HG03442 (cell line): ENCODE measurements around the gene DBX2.
"Not testable (repeated sequence)": the region's sequence is repeated elsewhere in the genome, so short reads cannot be mapped to it uniquely, and the experiment has no call there.

ENCODE experiments used
- ATAC-seq: cut with Tn5 transposase; IDR thresholded peaks from one replicate; pipeline ENCODE4 v1.9.1; 2021; ENCODE audit warnings: mild to moderate bottlenecking, moderate library complexity; ENCODE audit not compliant: unreplicated experiment

Gene DBX2

DNA sequence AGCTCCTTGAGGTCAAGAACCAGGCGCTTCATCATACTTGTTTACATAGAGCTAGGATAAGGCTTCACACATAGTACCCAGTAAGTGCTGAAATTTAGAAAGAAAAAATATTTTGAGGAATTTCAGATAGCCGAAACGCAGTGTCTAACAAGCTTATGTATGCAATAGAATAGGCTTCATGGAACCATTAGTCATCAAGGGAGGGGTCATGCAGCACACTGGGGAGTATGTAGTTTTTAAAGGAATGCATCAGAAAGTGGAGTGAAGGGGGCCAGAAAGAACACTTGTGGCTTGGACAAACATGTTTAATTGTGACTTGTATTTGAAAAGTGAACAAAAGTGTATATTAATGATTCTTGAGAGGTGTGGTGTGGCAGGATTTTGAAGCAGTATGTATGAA, 38.1 kb downstream of the DBX2 start:
- ATAC-seq, result no peak

DNA sequence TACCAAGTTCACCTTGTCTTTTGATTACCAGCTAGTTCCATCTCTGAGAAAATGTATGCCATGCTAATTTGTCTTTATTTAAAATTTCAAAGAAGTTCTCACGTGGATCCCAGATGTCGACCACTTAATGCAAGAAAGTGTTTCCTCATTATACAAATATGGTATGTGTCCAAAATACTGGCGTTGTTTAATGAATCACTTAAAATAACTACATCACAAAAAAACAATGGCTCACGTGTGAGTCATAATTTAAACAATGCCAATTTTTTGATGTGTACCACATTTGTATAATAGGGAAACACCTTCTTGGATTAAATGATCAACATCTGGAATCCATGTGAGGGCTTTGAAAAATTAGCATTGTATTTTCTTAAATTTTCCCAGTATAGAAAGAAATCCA, 40.8 kb downstream of the DBX2 start:
- no peak for ATAC-seq

DNA sequence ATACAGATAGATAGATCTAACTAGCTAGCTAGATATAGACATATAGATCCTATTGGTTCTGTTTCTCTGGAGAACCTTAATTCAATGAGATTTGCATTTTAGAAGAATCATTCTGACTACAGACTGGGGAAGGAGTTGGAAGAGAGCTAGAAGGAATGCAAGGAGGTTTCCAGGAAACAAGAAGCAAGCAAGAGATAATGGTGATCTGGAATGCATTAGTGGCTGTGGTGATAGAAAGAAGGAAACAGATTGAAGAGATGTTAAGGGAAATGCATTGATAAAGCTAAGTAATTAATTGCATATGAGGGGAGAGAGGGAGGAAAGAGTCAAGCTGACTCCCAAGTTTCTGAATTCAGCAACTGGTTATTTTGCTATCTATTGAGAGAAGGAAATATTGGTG, 42.7 kb downstream of the DBX2 start:
- ATAC-seq, result no peak

DNA sequence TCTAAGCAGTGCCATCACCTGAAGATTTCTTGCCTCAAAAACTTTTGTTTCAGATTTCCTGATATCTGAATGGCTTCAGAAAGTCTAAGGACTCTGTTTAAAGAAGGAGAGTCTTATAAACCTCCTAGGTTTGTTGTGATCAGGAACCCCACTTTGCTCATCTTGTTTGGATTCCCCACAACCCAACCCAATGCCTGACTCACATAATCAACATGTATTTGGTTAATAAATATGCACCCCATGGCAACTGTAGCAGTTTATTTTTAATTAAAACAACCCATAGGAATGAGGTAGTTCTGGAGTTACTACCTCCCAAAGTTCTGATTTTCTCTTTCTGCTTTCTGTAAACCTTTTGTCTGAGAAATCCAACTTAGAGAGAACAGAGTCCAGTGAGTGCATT, 51.5 kb downstream of the DBX2 start:
- no peak for ATAC-seq

DNA sequence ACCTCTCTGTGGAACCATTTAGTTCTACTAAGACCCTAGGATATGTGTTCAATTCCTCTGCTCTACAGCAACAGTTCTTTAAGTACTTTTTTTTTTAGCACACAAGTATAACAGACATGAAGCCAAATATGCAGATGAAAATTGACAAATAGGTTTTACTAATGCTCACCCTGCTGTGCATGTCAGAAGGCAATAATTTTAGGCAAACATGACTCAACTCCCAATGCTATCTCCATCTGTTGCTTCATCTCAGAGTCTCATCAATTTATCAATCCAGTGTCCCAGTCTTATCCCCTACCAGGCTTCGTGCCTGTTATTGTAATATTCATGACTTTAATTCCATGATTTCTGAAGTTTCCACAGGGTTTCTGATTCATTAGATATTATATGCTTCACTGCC, 57.7 kb downstream of the DBX2 start:
- no peak for ATAC-seq

DNA sequence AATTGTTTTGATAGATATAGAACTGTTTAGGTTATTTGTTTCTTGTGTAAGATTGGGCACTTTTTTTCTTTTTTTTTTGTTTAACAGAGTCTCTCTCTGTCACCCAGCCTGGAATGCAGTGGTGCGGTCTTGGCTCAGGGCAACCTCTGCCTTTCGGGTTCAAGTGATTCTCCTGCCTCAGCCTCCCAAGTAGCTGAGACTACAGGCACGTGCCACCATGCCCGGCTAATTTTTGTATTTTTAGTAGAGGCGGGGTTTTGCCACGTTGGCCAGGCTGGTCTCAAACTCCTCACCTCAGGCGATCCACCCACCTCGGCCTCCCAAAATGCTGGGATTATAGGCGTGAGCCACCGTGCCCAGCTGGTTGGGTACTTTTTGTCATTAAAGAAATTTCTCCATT, 66.0 kb downstream of the DBX2 start:
- ATAC-seq, result not testable (repeated sequence)

DNA sequence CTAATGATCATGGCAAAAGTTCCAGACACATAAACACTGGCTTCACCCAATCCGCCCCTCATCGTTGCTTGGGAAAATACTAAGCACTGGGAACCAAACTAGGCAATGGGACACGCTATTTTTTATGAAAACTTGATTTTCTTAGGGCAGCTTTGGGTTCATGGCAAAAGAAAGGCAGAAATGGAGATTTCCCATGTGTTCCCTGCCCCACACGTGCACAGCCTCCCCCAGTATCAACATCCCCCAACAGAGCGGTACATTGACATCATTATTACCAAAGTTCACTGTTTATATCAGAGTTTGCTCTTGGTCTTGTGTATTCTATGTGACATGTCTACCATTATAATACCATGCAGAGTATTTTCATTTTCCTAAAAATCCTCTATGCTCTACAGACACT, 71.0 kb downstream of the DBX2 start:
- ATAC-seq, result no peak

DNA sequence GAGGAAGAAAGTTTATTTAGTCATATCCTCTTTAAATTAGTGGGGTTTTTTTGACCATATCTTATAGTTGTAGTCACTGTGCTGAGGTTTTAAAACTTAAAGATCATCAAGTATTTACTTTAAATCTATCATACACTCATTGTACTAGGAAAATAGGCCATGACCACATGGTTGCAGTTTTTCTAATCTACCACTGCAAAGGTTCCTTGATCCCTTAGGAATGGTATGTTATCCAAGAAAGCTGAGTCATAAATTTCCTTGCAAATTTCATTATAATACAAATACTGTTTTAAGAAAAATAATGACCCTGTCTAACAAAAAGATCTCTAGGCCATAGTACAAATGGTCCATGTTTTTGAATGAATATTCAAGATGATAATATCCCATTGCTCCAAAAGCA, 74.7 kb downstream of the DBX2 start:
- no peak for ATAC-seq

DNA sequence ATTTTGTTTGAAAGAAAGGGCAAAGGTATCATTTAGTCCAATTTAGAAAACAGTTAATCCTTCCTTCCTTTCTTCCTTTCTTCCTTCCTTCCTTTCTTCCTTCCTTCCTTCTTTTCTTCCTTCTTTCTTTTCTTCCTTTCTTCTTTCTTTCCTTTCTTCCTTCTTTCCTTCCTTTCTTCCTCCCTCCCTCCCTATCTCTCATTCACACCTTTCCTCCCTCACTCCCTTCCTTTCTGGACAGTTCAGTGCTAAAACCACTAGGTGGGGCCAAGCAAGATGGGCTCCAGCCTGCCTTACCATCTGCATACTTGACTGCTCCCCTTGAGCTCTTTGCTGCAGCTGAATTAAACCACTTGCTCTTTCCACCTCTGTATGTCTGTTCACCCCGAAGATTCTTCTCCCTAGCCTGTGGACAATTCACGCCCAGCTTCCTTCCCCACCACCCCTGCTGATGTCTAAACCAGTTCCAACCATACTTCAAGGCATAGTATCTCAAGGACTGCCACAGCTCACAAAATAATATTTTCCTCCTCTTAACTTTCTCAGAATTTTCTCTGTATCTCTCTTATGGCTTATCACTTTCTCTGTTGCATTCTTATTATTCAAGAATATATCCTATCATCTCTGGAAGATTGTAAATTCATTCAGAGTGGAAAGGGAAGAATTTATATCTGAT, 78.0 kb downstream of the DBX2 start:
- no peak for ATAC-seq

DNA sequence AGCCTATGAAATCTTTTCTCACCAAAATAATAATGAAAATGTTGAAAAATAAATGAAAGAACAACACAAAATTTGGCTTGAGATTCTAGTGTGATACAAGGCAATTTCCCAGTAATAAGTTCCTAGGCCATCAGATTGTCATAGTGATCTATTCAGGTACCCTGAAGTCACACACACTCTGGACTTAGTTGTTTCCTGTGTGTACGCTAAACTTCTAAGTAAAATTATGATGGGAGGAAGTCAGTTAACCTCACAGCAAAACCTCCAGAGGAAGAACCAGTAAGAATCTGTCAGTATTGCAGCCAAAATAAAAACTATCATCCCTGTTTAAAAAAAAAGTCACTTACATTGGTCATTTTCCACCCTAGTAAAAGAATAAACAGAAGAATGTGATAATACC, 81.9 kb downstream of the DBX2 start:
- ATAC-seq, result no peak
